Endothelial cell of umbilical vein (primary cell): ENCODE data around the gene ARHGEF7. TPM values are rescaled to one million over a fixed set of nuclear protein-coding genes. Genes with fewer than 3 reads are reported as not detected.

ENCODE experiments used
- BruUV-seq: library from RNA; stranded (reverse); fragments of 400-500 nt; replicated peaks from 2 replicates; lab custom pipeline; 2021; lab: Mats Ljungman, UMichigan
- CTCF ChIA-PET: fragments of 300-600, 350-600 bp; sonication (Branson Sonifier 250); formaldehyde crosslinking; loops from one replicate; lab custom pipeline; 2021; ENCODE audit warnings: antibody characterized with exemption, inconsistent platforms; lab: Charles Lee
- POLR2A ChIA-PET: fragments of 300-600, 350-600 bp; sonication (Branson Sonifier 250); formaldehyde crosslinking; loops from one replicate; lab custom pipeline; 2021; ENCODE audit warnings: antibody characterized with exemption, inconsistent platforms; lab: Charles Lee
- DNase-seq: peaks from one replicate; pipeline ENCODE4 v3.0.0-alpha.2; 2011; ENCODE audit warnings: low read depth, low spot score
- FAIRE-seq: peaks from 2 replicates; lab custom pipeline; 2011; peaks lifted over from hg19 to GRCh38; lab: Jason Lieb, UNC
- H2AFZ ChIP-seq: 2 replicates; pipeline ENCODE4 v1.6.0; 2012; ENCODE audit warnings: low read depth, low read length, control low read depth, inconsistent platforms
- H3K27ac ChIP-seq: 2 replicates; pipeline ENCODE4 v1.5.1; 2011; ENCODE audit warnings: low read depth, mild to moderate bottlenecking, control low read depth, low read length, moderate library complexity; ENCODE audit not compliant: insufficient read depth
- H3K27me3 ChIP-seq, 2 experiments: 2 replicates each; pipeline versions ENCODE4 v1.6.0 to v1.6.1; 2011; ENCODE audit warnings: low read length in 2 of 2, mixed read lengths in 1 of 2; ENCODE audit not compliant: control insufficient read depth in 2 of 2, insufficient read depth in 2 of 2
- H3K36me3 ChIP-seq, 2 experiments: 2 replicates in 1 of 2; 3 replicates in 1 of 2; pipeline ENCODE4 v1.5.1; 2011; ENCODE audit warnings: low read length in 2 of 2, mild to moderate bottlenecking in 1 of 2, moderate library complexity in 1 of 2; ENCODE audit not compliant: control insufficient read depth in 2 of 2, insufficient read depth in 2 of 2; ENCODE audit errors: extremely low read depth in 1 of 2
- H3K4me1 ChIP-seq: 3 replicates; pipeline ENCODE4 v1.5.1; 2011; ENCODE audit warnings: mild to moderate bottlenecking, low read length; ENCODE audit not compliant: control insufficient read depth, insufficient read depth; ENCODE audit errors: extremely low read depth
- H3K4me2 ChIP-seq: 2 replicates; pipeline ENCODE4 v1.6.1; 2011; ENCODE audit warnings: low read length, control low read depth, mixed read lengths; ENCODE audit not compliant: insufficient read depth
- H3K4me3 ChIP-seq, 3 experiments: fragments of 200-600 bp in 1 of 3; sonication (generic), shearing (Covaris generic) in 1 of 3; replicated peaks in 1 of 3; 2 replicates each; pipeline ENCODE4 v1.5.1; 2011 to 2016; ENCODE audit warnings: control low read depth in 3 of 3, low read length in 3 of 3, mild to moderate bottlenecking in 2 of 3, inconsistent platforms in 1 of 3, low read depth in 1 of 3, moderate library complexity in 1 of 3; ENCODE audit not compliant: insufficient read depth in 1 of 3
- H3K79me2 ChIP-seq: 2 replicates; pipeline ENCODE4 v1.6.0; 2012; ENCODE audit warnings: low read length, inconsistent platforms; ENCODE audit not compliant: control insufficient read depth, insufficient read depth
- H3K9ac ChIP-seq: replicated peaks from 2 replicates; pipeline ENCODE3; 2011; ENCODE audit warnings: low read length, control low read depth; ENCODE audit not compliant: insufficient read depth; ENCODE audit errors: extremely low read depth
- H3K9me1 ChIP-seq: replicated peaks from 3 replicates; pipeline ENCODE4 v1.6.0; 2011; ENCODE audit warnings: mild to moderate bottlenecking, low read length; ENCODE audit not compliant: control insufficient read depth, insufficient read depth; ENCODE audit errors: extremely low read depth
- H3K9me3 ChIP-seq: replicated peaks from 2 replicates; pipeline ENCODE4 v1.5.1; 2012; ENCODE audit warnings: low read length, inconsistent platforms; ENCODE audit not compliant: control insufficient read depth, insufficient read depth
- H4K20me1 ChIP-seq: replicated peaks from 2 replicates; pipeline ENCODE3; 2011; ENCODE audit warnings: mild to moderate bottlenecking, low read length; ENCODE audit not compliant: control insufficient read depth, insufficient read depth; ENCODE audit errors: extremely low read depth
- EZH2 ChIP-seq: IDR thresholded peaks from 2 replicates; pipeline ENCODE4 v1.6.1; 2012; ENCODE audit warnings: borderline replicate concordance, low read depth, mild to moderate bottlenecking, moderate library complexity, low read length, inconsistent platforms; ENCODE audit not compliant: severe bottlenecking
- FOS ChIP-seq: IDR thresholded peaks from 2 replicates; pipeline ENCODE4 v1.6.1; 2011; ENCODE audit warnings: mild to moderate bottlenecking, low read length, moderate library complexity, borderline replicate concordance; ENCODE audit not compliant: insufficient read depth
- GATA2 ChIP-seq: IDR thresholded peaks from 2 replicates; pipeline ENCODE4 v1.7.0; 2011; ENCODE audit warnings: low read depth, mild to moderate bottlenecking, moderate library complexity, mixed read lengths, low read length; ENCODE audit not compliant: insufficient read length, insufficient read depth
- JUN ChIP-seq: IDR thresholded peaks from 2 replicates; pipeline ENCODE4 v1.6.1; 2011; ENCODE audit warnings: borderline replicate concordance, low read depth; ENCODE audit not compliant: insufficient read length, insufficient read depth
- MYC ChIP-seq: IDR thresholded peaks from one replicate; pipeline ENCODE4 v1.6.1; 2011; ENCODE audit warnings: mild to moderate bottlenecking, low read depth, low read length
- POLR2A ChIP-seq: IDR thresholded peaks from 2 replicates; pipeline ENCODE4 v1.6.1; 2012; ENCODE audit warnings: low read depth, mild to moderate bottlenecking, control low read depth, low read length
- POLR2AphosphoS5 ChIP-seq: IDR thresholded peaks from 2 replicates; pipeline ENCODE4 v1.6.1; 2012; ENCODE audit warnings: low read depth, mild to moderate bottlenecking, control low read depth, low read length, moderate library complexity; ENCODE audit not compliant: insufficient read depth
- dilution Hi-C: fragments of 300-500 bp; cut with MboI; formaldehyde crosslinking; loops from one replicate; pipeline ENCODE4 v1.15.0; 2019; ENCODE audit warnings: low sequenced_read_pairs; ENCODE audit not compliant: extremely low pct_ligation_motif_present
- intact Hi-C: fragments of 100-400 bp; cut with micrococcal nuclease; formaldehyde crosslinking; loops from one replicate; pipeline ENCODE4 v1.10.0; 2022
- polyA plus RNA-seq, 4 experiments: library from polyadenylated mRNA; depleted of rRNA in 3 of 4; stranded (reverse) in 3 of 4; unstranded in 1 of 4; fragments of >200 nt; gene quantifications; 2 replicates each; pipeline versions ENCODE4 v1.2.1 to v1.2.3, GENCODE V29; 2011 to 2012; ENCODE audit warnings: missing spikeins in 1 of 4
- total RNA-seq: library from RNA; stranded (reverse); gene quantifications from 2 replicates; pipeline ENCODE4 v1.2.3, GENCODE V29; 2021
- TF ChIP-seq, protein P1 (sequence below): IDR thresholded peaks from 2 replicates; pipeline ENCODE4 v1.6.1; 2011; ENCODE audit not compliant: insufficient read depth, insufficient read length
- TF ChIP-seq, protein P2 (sequence below), 2 donors: IDR thresholded peaks; 1 replicate in 1 of 2; 2 replicates in 1 of 2; pipeline ENCODE4 v1.5.1; 2011; ENCODE audit warnings: low read length in 2 of 2, mild to moderate bottlenecking in 2 of 2, moderate library complexity in 2 of 2, control low read depth in 1 of 2, inconsistent platforms in 1 of 2, low read depth in 1 of 2; ENCODE audit not compliant: insufficient read depth in 1 of 2; ENCODE audit errors: extremely low read depth in 1 of 2

Gene ARHGEF7
- total and polyA plus RNA-seq, 2 donors (not counting 3 experiments of a cell fraction or from before 2014, with no cell fraction given) = 94.9 to 155 TPM

DNA sequence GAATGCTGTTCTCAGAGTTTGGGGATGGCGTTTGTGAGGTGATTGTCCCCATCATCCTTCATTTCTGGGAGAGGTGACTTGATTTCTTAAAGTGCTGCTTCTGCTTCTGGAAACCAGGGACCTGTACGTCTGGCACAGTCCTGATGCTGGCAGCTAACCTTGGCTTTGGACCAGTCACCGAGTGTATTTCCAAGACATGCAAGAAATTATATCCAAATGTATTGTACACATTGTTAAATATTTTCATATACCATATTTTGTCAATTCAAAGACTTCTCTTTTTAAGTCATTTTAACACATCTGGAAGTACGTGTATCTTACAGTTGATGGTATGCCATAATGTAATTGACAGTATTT is 97.4 kb downstream of the ARHGEF7 start:
- H2AFZ ChIP-seq = no peak overlapping the region
- dilution Hi-C loops = no loop called here
- H3K9ac ChIP-seq = no peak overlapping the region
- H3K27ac ChIP-seq = peak overlapping the region; percentile 28
- H3K9me1 ChIP-seq = no peaks in the 10 kb centered on the region
- H3K9me3 ChIP-seq = no peaks in the 10 kb centered on the region
- no peaks in the 10 kb centered on the region for H3K27me3 ChIP-seq
- ChIA-PET POLR2A (no interaction called here), CTCF (interaction anchor here (1.4 kb wide), 1 partner anchor 10 kb away, joined by 7 read pairs; no protein-coding TSS in a partner anchor)
- no peak for TF ChIP-seq POLR2A
- no peak for TF ChIP-seq EZH2
- no peak for TF ChIP-seq MYC
- TF ChIP-seq GATA2 = no peak
- H3K4me2 ChIP-seq = no peak overlapping the region
- H3K79me2 ChIP-seq = peaks cover 100% of the 10 kb centered on the region
- peaks cover 0 to 9% of the 10 kb centered on the region in 2 experiments for H3K36me3 ChIP-seq
- FAIRE-seq = no peak
- intact Hi-C loops = loop anchor here (2.0 kb wide), 1 partner anchor 58 kb away; no protein-coding TSS in a partner anchor
- no TSS peak for BruUV-seq
- H3K4me1 ChIP-seq = peaks cover 38% of the 10 kb centered on the region
- no peak overlapping the region for H3K4me3 ChIP-seq
- peaks cover 14% of the 10 kb centered on the region for H4K20me1 ChIP-seq
- DNase-seq = no peak

DNA sequence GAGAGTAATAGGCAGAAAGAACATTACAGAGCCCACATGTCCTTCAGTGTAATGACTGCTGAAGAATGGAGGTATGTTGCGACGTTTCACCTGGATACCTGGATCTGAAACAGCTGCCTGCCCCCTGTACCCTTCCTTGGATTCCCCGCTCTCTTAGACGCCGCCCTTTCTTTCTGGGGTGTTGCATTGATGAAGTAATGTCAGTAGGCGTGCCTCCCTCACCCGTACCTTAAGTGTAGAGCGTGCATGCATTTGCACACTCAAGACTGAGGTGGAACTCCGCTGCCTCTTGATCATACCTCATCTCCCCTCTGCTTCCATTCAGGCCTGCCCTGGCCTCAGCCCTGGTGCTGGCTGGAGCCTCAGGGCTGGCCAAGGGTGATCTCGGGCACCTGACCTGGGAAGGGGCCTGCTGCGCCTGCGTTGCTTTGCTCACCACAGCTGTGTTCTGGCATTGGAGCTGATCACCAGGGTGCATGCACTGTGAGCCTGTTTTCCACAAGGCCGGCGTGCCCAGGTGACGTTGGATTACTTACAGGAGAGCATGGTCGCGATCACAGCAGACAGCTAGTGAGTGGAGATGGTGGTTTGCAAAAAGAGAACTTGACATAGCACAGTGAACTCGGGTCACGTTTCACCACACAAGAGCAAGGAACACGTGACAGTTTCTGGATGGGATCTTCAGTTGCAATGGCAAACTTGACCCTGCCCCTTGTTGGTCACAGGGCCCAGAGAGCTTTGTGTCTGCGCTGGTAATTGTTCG is 99.0 kb downstream of the ARHGEF7 start:
- FAIRE-seq = no peak
- Histone ChIP-seq H3K36me3 (peaks cover 0 to 11% of the 10 kb centered on the region in 2 experiments), H2AFZ (no peak overlapping the region), H3K27me3 (no peaks in the 10 kb centered on the region), H3K79me2 (peaks cover 100% of the 10 kb centered on the region), H3K9ac (no peak overlapping the region), H3K9me1 (no peaks in the 10 kb centered on the region), H3K4me3 (no peak overlapping the region), H3K9me3 (no peaks in the 10 kb centered on the region), H4K20me1 (peaks cover 11% of the 10 kb centered on the region), H3K4me2 (no peak overlapping the region), H3K4me1 (peaks cover 30% of the 10 kb centered on the region), H3K27ac (no peak overlapping the region)
- no peak for DNase-seq
- dilution Hi-C loops = no loop called here
- POLR2A ChIA-PET = no interaction called here
- intact Hi-C loops = loop anchor here (2.0 kb wide), 1 partner anchor 59 kb away; no protein-coding TSS in a partner anchor
- CTCF ChIA-PET = interaction anchor here (1.0 to 4.6 kb wide), 3 partner anchors 10 to 147 kb away, joined by 3 to 43 read pairs (median 6); no protein-coding TSS in a partner anchor
- no TSS peak for BruUV-seq
- TF ChIP-seq POLR2A (no peak), MYC (no peak), POLR2AphosphoS5 (no peak), EZH2 (no peak), FOS (no peak), GATA2 (no peak), JUN (no peak)
- TF ChIP-seq, protein P1, sequence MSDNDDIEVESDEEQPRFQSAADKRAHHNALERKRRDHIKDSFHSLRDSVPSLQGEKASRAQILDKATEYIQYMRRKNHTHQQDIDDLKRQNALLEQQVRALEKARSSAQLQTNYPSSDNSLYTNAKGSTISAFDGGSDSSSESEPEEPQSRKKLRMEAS = no peak
- TF ChIP-seq, protein P2, sequence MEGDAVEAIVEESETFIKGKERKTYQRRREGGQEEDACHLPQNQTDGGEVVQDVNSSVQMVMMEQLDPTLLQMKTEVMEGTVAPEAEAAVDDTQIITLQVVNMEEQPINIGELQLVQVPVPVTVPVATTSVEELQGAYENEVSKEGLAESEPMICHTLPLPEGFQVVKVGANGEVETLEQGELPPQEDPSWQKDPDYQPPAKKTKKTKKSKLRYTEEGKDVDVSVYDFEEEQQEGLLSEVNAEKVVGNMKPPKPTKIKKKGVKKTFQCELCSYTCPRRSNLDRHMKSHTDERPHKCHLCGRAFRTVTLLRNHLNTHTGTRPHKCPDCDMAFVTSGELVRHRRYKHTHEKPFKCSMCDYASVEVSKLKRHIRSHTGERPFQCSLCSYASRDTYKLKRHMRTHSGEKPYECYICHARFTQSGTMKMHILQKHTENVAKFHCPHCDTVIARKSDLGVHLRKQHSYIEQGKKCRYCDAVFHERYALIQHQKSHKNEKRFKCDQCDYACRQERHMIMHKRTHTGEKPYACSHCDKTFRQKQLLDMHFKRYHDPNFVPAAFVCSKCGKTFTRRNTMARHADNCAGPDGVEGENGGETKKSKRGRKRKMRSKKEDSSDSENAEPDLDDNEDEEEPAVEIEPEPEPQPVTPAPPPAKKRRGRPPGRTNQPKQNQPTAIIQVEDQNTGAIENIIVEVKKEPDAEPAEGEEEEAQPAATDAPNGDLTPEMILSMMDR (IDR thresholded peaks at IDR 0.05; ENCODE audit: extremely low read depth in 1 of 2, insufficient read depth in 1 of 2, low read depth in 1 of 2, low read length in 2 of 2) = no peak
